GM20000 (cell line): ENCODE results near the gene ARID3A.

Experiments used
- DNase-seq: peaks from one replicate; pipeline ENCODE4 v3.0.0; 2012; ENCODE audit warnings: low spot score
- CTCF ChIP-seq: IDR thresholded peaks from 2 replicates; pipeline ENCODE4 v1.5.1; 2012; ENCODE audit warnings: mild to moderate bottlenecking, control low read depth; ENCODE audit errors: extremely low read depth, missing control alignments

The ARID3A gene

GRCh38 chr19:988510-988909 is 62.7 kb downstream of the ARID3A start:
- no peak for DNase-seq
- TF ChIP-seq CTCF: no peak

GRCh38 chr19:989381-990081 is 63.7 kb downstream of the ARID3A start:
- DNase-seq: no peak
- no peak for TF ChIP-seq CTCF

GRCh38 chr19:990119-990571 is 64.3 kb downstream of the ARID3A start:
- no peak for DNase-seq
- TF ChIP-seq CTCF: no peak

GRCh38 chr19:990746-991145 is 64.9 kb downstream of the ARID3A start:
- TF ChIP-seq CTCF: no peak
- DNase-seq: no peak

GRCh38 chr19:991174-991931 is 65.5 kb downstream of the ARID3A start:
- no peak for TF ChIP-seq CTCF
- peak; percentile 78 for DNase-seq

GRCh38 chr19:991932-992669 is 66.3 kb downstream of the ARID3A start:
- DNase-seq: no peak
- no peak for TF ChIP-seq CTCF

- DNase-seq: no peak
- TF ChIP-seq CTCF: no peak
These were observed 66.8 kb downstream of the ARID3A start for GRCh38 chr19:992670-993055.
